ENCODE data around the gene PHKB. TPM values are rescaled to one million over a fixed set of nuclear protein-coding genes. Genes with fewer than 3 reads are reported as not detected.

PHKB gene
- total and polyA plus RNA-seq, 3 donors from 2014 or later: 66.7 to 168 (median 136) TPM

- intact Hi-C loops (cut with DNase I; ENCODE audit: low total_unique reads): no loop called here
- H3K4me3 ChIP-seq: no peak overlapping the region
- H3K9me3 ChIP-seq: no peaks in the 10 kb centered on the region
- 84 to 89% methylated on average over 3 of the region's 3 CpGs for WGBS, 2 donors
- no peaks in the 10 kb centered on the region for H3K4me1 ChIP-seq
- no peak for DNase-seq
- H3K36me3 ChIP-seq (ENCODE audit: low read depth, missing control alignments): no peaks in the 10 kb centered on the region
- H3K27me3 ChIP-seq: no peaks in the 10 kb centered on the region
- H3K27ac ChIP-seq: no peak overlapping the region
- TF ChIP-seq, protein P1, sequence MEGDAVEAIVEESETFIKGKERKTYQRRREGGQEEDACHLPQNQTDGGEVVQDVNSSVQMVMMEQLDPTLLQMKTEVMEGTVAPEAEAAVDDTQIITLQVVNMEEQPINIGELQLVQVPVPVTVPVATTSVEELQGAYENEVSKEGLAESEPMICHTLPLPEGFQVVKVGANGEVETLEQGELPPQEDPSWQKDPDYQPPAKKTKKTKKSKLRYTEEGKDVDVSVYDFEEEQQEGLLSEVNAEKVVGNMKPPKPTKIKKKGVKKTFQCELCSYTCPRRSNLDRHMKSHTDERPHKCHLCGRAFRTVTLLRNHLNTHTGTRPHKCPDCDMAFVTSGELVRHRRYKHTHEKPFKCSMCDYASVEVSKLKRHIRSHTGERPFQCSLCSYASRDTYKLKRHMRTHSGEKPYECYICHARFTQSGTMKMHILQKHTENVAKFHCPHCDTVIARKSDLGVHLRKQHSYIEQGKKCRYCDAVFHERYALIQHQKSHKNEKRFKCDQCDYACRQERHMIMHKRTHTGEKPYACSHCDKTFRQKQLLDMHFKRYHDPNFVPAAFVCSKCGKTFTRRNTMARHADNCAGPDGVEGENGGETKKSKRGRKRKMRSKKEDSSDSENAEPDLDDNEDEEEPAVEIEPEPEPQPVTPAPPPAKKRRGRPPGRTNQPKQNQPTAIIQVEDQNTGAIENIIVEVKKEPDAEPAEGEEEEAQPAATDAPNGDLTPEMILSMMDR (IDR thresholded peaks at IDR 0.05): no peak
- TF ChIP-seq POLR2A (IDR thresholded peaks at IDR 0.05): no peak
Observed at GRCh38 chr16:47592232-47592631, 131.1 kb downstream of the PHKB start.

- H3K36me3 ChIP-seq (ENCODE audit: low read depth, missing control alignments): no peaks in the 10 kb centered on the region
Observed at GRCh38 chr16:47599512-47599911, 138.4 kb downstream of the PHKB start.

GRCh38 chr16:47600376-47600775 is 139.2 kb downstream of the PHKB start:
- DNase-seq: no peak
- Histone ChIP-seq H3K9me3 (no peaks in the 10 kb centered on the region), H3K4me1 (no peaks in the 10 kb centered on the region), H3K36me3 (ENCODE audit: low read depth, missing control alignments) (no peaks in the 10 kb centered on the region), H3K4me3 (no peak overlapping the region), H3K27ac (no peak overlapping the region), H3K27me3 (no peaks in the 10 kb centered on the region)
- intact Hi-C loops (cut with DNase I; ENCODE audit: low total_unique reads): no loop called here
- no peak for TF ChIP-seq POLR2A (IDR thresholded peaks at IDR 0.05)
- TF ChIP-seq, protein P1 (IDR thresholded peaks at IDR 0.05): no peak
- 94 to 99% methylated on average over 6 of the region's 6 CpGs for WGBS, 2 donors

More at GRCh38 chr16:47599512-47599911, 138.4 kb downstream of the PHKB start:
- TF ChIP-seq, protein P1 (IDR thresholded peaks at IDR 0.05): no peak
- Histone ChIP-seq H3K27ac (no peak overlapping the region), H3K4me3 (no peak overlapping the region), H3K4me1 (no peaks in the 10 kb centered on the region), H3K27me3 (no peaks in the 10 kb centered on the region), H3K9me3 (no peaks in the 10 kb centered on the region)
- no peak for DNase-seq
- 85 to 95% methylated on average over 2 of the region's 2 CpGs for WGBS, 2 donors
- intact Hi-C loops (cut with DNase I; ENCODE audit: low total_unique reads): no loop called here

DNA sequence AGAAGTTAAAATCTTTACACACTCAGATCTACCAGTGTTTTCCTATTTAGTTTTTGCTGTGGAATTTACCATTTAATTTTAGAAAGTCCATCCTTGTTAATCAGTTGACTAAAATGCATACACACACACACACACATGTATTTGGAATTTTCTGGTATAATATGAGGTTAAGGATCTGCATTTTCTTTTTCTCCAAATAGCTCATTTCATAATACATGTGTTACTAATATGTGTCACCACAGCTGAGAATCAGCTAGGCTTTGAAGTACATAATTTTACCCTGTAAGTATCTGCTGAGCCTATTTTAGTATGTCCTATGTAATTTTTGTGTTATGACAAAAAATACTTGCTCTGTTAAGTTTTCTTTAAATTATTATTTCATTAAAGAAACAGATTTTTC is 143.2 kb downstream of the PHKB start:
- Histone ChIP-seq H3K4me1 (no peaks in the 10 kb centered on the region), H3K9me3 (no peaks in the 10 kb centered on the region), H3K27me3 (no peaks in the 10 kb centered on the region), H3K36me3 (ENCODE audit: low read depth, missing control alignments) (no peaks in the 10 kb centered on the region), H3K27ac (no peak overlapping the region), H3K4me3 (no peak overlapping the region)
- intact Hi-C loops (cut with DNase I; ENCODE audit: low total_unique reads): no loop called here
- TF ChIP-seq, protein P1 (IDR thresholded peaks at IDR 0.05): no peak
- no peak for TF ChIP-seq POLR2A (IDR thresholded peaks at IDR 0.05)
- no peak for DNase-seq

- H3K4me1 ChIP-seq: no peaks in the 10 kb centered on the region
- no peaks in the 10 kb centered on the region for H3K36me3 ChIP-seq (ENCODE audit: low read depth, missing control alignments)
- TF ChIP-seq, protein P1 (IDR thresholded peaks at IDR 0.05): no peak
- TF ChIP-seq POLR2A (IDR thresholded peaks at IDR 0.05): no peak
- no peaks in the 10 kb centered on the region for H3K27me3 ChIP-seq
- 93 to 98% methylated on average over 2 of the region's 2 CpGs for WGBS, 2 donors
- intact Hi-C loops (cut with DNase I; ENCODE audit: low total_unique reads): no loop called here
- no peaks in the 10 kb centered on the region for H3K9me3 ChIP-seq
- H3K27ac ChIP-seq: no peak overlapping the region
- no peak overlapping the region for H3K4me3 ChIP-seq
- no peak for DNase-seq
Observed at GRCh38 chr16:47611042-47611441, 149.9 kb downstream of the PHKB start.
